Immature natural killer cell (primary cell): Measurements from ENCODE around the gene MAPK6. TPM values are rescaled to one million over a fixed set of nuclear protein-coding genes. Genes with fewer than 3 reads are reported as not detected.
"Not testable (repeated sequence)": the region's sequence is repeated elsewhere in the genome, so short reads cannot be mapped to it uniquely, and the experiment has no call there.

Experiments used
- DNase-seq, 3 donors: peaks; one replicate each; pipeline ENCODE4 v3.0.0; 2022; ENCODE audit warnings: mixed read lengths in 1 of 3
- H3K27ac Mint-ChIP-seq, 6 donors: one replicate each; pipeline ENCODE4 v1.8.0; 2020; ENCODE audit warnings: mixed read lengths in 6 of 6, mild to moderate bottlenecking in 5 of 6, inconsistent platforms in 4 of 6, moderate library complexity in 3 of 6
- H3K27me3 Mint-ChIP-seq, 3 donors: one replicate each; pipeline ENCODE4 v1.8.0; 2020 to 2021; ENCODE audit warnings: low read depth in 3 of 3, mild to moderate bottlenecking in 3 of 3, mixed read lengths in 3 of 3, moderate library complexity in 3 of 3, inconsistent platforms in 1 of 3
- H3K36me3 Mint-ChIP-seq, 3 donors: one replicate each; pipeline ENCODE4 v1.8.0; 2020; ENCODE audit warnings: mixed read lengths in 3 of 3, inconsistent platforms in 2 of 3, mild to moderate bottlenecking in 2 of 3
- H3K4me1 Mint-ChIP-seq, 2 donors: one replicate each; pipeline ENCODE4 v1.8.0; 2020; ENCODE audit warnings: inconsistent platforms in 2 of 2, mild to moderate bottlenecking in 2 of 2, mixed read lengths in 2 of 2, moderate library complexity in 1 of 2
- H3K4me3 Mint-ChIP-seq, 5 donors: one replicate each; pipeline ENCODE4 v1.8.0; 2020; ENCODE audit warnings: mild to moderate bottlenecking in 5 of 5, mixed read lengths in 5 of 5, inconsistent platforms in 3 of 5, moderate library complexity in 3 of 5
- H3K9me3 Mint-ChIP-seq, 6 donors: one replicate each; pipeline ENCODE4 v1.8.0; 2020; ENCODE audit warnings: mild to moderate bottlenecking in 6 of 6, mixed read lengths in 6 of 6, inconsistent platforms in 4 of 6, moderate library complexity in 3 of 6
- polyA plus RNA-seq, 3 donors: library from polyadenylated mRNA; unstranded; fragments of 300-500 nt; fragmentation: Illumina TruSeq; gene quantifications; one replicate each; pipeline ENCODE4 v1.2.3, GENCODE V29; 2021

Gene MAPK6
- polyA plus RNA-seq, 3 donors from 2014 or later, result 2.4 to 5.1 (median 4.9) TPM

DNA sequence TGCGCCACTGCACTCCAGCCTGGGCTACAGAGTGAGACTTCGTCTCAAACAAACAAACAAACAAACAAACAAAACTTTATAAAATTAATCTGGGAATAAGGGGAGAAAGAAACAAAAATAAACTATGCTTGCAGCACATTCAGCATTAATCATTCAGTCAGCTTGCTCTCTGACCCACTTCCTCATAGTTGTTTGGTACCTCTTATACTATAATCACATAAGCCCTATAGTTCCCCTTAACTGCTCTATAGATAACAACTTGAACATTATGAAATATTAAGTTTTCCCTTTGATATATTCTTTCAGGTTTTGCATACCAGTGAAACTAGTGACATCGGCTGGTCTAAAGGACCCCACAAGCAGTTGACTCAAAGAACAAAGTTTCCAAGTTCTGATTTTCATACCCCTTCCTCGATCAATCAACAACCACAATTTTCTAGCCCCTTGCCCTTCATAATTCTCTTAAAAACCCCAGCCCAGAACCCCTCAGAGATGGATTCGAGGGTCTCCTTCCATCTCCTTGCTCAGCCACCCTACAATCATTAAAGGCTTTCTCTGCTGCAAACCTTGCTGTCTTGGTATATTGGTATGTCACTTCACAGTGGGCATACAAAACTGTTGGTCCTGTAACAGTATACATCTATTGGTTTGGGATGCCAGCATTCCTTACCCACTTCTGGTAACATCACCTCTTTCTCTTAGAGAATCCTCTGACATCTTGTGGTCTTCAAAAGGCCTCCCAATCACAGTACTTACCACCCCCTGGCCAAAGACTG is 67.2 kb downstream of the MAPK6 start:
- Mint-ChIP-seq H3K36me3 (peaks cover 3 to 7% (median 6%) of the 10 kb centered on the region in 3 donors), H3K4me1 (peaks cover 19 to 21% of the 10 kb centered on the region in 2 donors), H3K27me3 (peaks cover 7 to 14% (median 13%) of the 10 kb centered on the region in 3 donors), H3K4me3 (no peak overlapping the region), H3K9me3 (peaks cover 5 to 15% (median 12%) of the 10 kb centered on the region in 6 donors), H3K27ac (no peak overlapping the region)
- no peak for DNase-seq

DNA sequence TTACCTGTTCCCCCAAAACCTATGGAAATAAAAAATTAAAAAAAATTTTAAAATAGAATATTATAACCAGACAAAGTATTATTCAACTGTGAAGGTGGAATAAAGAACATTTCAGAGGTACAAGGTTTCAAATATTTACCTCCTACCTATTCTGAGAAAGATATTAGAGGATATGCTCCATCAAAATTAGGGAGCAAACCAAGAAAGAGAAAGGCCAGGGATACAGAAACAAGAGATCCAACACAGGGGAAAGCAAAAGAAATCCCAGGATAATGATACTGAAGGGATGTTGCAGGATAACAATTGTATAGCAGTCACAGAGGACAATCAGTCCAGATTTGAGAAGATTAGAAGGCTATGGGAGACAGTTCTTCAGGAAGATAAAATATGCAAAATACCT is 71.2 kb downstream of the MAPK6 start:
- Mint-ChIP-seq H3K27me3 (peaks cover 5 to 14% (median 7%) of the 10 kb centered on the region in 3 donors), H3K36me3 (peaks cover 3 to 7% (median 6%) of the 10 kb centered on the region in 3 donors), H3K4me3 (no peak overlapping the region), H3K27ac (no peak overlapping the region), H3K9me3 (peaks cover 5 to 15% (median 12%) of the 10 kb centered on the region in 6 donors), H3K4me1 (no peaks in the 10 kb centered on the region)
- DNase-seq, result no peak

DNA sequence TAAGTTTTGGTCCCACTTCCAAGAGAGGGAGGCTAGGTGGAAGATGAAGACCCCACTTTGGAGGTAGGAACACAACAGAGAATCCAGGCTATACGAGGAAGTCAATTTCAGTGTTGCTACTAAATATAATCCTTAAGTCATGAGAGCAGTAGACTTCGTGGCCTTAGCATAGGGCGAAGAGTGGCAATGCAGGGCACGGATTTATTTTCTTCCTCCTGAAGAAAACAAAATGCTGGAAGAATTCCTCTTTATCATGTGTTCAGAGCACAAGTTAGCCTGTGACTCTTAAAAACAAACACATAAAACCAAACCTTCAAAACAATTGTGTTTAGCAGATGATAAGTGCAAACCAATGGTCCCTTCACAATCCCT is 74.1 kb downstream of the MAPK6 start:
- Mint-ChIP-seq H3K27me3 (peaks cover 5 to 17% (median 7%) of the 10 kb centered on the region in 3 donors), H3K36me3 (peaks cover 3 to 7% (median 6%) of the 10 kb centered on the region in 3 donors), H3K9me3 (peaks cover 5 to 15% (median 12%) of the 10 kb centered on the region in 6 donors), H3K4me3 (no peak overlapping the region), H3K4me1 (no peaks in the 10 kb centered on the region), H3K27ac (no peak overlapping the region)
- no peak for DNase-seq

DNA sequence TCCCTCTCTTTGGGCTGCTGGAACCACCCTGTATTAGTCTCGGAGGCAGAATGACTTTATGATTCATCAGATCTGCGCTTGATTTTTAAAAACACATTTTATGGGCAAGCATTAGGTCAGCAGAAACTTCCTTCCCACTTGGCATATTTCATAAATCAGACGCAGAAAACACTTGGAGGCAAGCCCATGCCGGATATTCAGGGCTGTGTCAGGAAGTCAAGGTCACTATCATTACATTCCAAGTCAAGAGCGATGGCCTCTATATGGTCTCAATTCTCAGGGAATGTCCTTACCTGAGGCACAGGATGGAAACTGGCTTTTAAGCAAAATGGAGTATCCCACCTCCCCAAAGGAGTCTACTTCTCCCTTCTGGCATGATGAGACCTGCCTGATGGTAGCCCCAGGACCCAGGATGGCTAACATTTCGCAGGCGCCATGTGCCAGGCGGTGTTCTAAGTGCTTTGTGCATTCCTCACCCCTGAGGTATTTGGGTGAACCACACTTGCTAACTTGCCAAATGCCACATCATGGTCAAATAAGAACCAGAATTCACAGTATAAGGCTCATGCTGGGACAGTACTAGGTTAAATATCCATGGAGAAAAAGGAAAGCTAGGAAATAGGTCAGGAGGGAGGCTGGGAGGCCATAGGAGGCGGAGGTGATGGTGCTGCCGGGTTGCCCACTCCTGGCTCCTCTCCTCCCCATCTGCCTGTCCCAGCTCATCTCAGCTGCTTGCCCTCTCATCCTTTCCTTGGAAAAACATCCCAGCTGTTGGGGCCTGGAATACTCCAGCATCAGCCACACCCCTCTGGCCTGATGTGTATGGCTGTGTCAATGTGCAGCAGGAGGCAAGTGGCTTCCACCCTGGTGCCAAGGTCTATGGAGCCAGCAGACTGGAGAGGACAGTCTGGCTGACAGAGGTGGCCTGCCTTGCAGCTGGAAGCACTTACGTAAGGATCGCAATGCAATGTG is 74.8 kb downstream of the MAPK6 start:
- Mint-ChIP-seq H3K4me3 (no peak overlapping the region), H3K9me3 (peaks cover 5 to 15% (median 12%) of the 10 kb centered on the region in 6 donors), H3K27ac (no peak overlapping the region), H3K27me3 (peaks cover 5 to 17% (median 7%) of the 10 kb centered on the region in 3 donors), H3K36me3 (peaks cover 3 to 7% (median 6%) of the 10 kb centered on the region in 3 donors), H3K4me1 (no peaks in the 10 kb centered on the region)
- DNase-seq, result no peak

DNA sequence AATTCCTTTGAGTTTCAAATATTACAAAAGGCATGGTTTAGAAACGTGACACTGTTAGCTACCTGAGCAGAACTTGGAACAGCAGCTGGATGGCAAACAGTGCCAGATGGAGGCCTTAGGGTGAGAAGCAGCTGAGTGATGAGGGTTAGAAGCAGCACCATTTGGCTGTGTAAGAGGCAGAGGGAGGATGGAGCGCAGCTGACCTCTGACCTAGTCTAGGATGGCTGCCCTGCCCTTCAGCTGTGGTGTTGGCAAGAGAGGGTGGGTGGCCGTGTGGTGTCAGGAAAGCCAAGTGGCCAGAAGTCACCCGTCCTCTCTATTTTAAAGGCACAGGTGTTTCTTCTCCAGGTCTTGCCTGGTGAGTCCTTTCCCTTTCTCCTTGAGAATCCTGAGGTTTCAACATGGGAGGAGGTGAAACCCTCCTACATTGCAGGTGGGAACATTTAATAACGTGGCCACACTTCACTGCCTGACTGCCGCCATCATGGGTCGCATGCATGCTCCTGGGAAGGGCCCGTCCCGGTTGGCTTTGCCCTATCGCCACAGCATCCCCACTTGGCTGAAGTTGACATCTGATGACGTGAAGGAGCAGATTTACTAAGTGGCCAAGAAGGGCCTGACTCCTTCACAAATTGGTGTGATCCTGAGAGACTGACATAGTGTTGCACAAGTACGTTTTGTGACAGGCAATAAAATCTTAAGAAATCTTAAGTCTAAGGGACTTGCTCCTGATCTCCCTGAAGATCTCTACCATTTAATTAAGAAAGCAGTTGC is 76.0 kb downstream of the MAPK6 start:
- Mint-ChIP-seq H3K36me3 (peaks cover 0 to 6% (median 3%) of the 10 kb centered on the region in 3 donors), H3K9me3 (peaks cover 0 to 8% (median 6%) of the 10 kb centered on the region in 6 donors), H3K27ac (no peak overlapping the region), H3K27me3 (peaks cover 0 to 13% (median 5%) of the 10 kb centered on the region in 3 donors), H3K4me1 (no peaks in the 10 kb centered on the region), H3K4me3 (no peak overlapping the region)
- DNase-seq, result no peak

DNA sequence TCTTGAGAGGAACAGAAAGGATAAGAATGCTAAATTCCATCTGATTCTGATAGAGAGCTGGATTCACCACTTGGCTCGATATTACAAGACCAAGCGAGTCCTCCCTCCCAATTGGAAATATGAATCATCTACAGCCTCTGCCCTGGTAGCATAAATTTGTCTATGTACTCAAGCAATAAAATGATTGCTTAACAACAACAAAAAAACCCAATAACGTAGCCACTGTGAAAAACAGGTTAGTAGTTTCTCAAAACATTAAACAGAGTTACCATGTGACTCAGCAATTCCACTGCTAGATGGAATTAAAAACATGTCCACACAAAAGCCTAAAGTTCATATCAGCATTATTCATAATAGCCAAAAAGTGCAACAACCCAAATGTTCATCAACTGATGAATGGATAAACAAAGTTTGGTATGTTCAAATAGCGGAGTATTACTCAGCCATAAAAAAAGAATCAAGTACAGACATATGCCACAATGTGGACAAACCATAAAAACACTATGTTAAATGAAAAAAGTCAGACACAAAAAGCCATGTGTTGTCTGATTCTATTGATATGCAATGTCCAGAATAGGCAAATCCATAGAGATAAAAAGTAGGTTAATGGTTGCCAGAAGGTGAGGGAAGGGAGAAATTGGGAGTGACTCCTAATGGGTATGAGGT is 76.7 kb downstream of the MAPK6 start:
- no peak for DNase-seq
- H3K27ac Mint-ChIP-seq, result no peak overlapping the region
- H3K4me3 Mint-ChIP-seq, result no peak overlapping the region
- no peaks in the 10 kb centered on the region for H3K36me3 Mint-ChIP-seq
- peaks cover 0 to 7% (median 3%) of the 10 kb centered on the region in 3 donors for H3K27me3 Mint-ChIP-seq
- no peaks in the 10 kb centered on the region for H3K4me1 Mint-ChIP-seq
- H3K9me3 Mint-ChIP-seq, result peaks cover 0 to under 1% (median under 1%) of the 10 kb centered on the region in 6 donors

DNA sequence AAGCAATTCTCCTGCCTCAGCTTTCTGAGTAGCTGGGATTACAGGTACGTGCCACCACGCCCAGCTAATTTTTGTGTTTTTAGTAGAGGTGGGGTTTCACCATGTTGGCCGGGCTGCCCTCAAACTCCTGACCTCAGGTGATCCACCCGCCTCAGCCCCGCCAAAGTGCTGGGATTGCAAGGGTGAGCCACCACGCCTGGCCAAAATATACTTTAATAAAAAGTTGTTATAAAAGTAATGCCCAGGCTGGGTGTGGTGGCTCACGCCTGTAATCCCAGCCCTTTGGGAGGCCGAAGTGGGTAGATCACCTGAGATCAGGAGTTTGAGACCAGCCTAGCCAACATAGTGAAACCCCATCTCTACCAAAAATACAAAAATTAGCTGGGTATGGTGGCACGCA is 77.5 kb downstream of the MAPK6 start:
- not testable (repeated sequence) for H3K27ac Mint-ChIP-seq, H3K36me3 Mint-ChIP-seq, H3K4me1 Mint-ChIP-seq, H3K27me3 Mint-ChIP-seq, DNase-seq, H3K9me3 Mint-ChIP-seq, H3K4me3 Mint-ChIP-seq

DNA sequence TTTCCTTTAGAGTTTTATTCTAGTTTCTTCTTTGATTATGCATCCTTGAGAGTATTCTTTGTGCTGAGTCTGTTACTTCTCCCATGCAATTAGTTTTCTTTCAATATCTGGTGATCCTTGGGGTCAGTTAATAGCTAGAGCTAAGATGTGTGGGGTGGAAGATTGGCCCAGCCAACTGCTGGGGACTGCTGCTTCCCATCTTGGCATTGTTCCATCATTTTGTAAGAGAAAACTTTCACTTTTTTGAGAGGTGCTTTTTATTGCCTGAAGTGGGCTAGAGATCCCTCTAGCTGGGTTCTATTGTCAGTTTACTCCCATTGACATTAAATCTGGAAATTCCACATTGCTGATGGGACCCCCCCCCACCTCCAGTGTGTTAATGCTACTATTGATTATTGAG is 78.2 kb downstream of the MAPK6 start:
- Mint-ChIP-seq H3K4me1 (no peaks in the 10 kb centered on the region), H3K9me3 (no peaks in the 10 kb centered on the region), H3K4me3 (no peak overlapping the region), H3K27me3 (peaks cover 0 to 7% (median 3%) of the 10 kb centered on the region in 3 donors), H3K36me3 (no peaks in the 10 kb centered on the region), H3K27ac (peak overlapping the region in 1 of 6 donors; percentile 35)
- DNase-seq, result no peak

DNA sequence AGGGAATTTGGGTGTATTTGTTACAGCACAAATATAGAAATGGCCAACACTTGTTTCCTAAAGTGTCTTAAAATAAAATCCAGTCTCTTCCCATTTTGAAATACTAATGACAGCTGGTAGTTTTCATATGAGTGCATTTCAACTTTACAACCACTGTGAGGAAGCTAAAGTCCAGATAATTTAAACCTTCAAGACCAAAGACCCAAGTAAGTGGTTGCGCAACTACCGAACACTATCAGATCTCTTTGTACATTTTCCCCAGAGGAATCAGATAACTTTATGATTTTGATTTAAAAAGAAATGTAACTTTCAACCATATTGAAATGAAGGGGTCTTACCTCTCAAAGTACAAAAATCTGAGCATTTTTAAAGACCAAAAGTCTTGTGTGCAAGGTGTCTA is 79.3 kb downstream of the MAPK6 start:
- DNase-seq, result no peak
- Mint-ChIP-seq H3K4me1 (no peaks in the 10 kb centered on the region), H3K27ac (no peak overlapping the region), H3K9me3 (no peaks in the 10 kb centered on the region), H3K36me3 (peaks cover 0 to 3% (median 0%) of the 10 kb centered on the region in 3 donors), H3K27me3 (peaks cover 0 to 7% (median 3%) of the 10 kb centered on the region in 3 donors), H3K4me3 (no peak overlapping the region)

DNA sequence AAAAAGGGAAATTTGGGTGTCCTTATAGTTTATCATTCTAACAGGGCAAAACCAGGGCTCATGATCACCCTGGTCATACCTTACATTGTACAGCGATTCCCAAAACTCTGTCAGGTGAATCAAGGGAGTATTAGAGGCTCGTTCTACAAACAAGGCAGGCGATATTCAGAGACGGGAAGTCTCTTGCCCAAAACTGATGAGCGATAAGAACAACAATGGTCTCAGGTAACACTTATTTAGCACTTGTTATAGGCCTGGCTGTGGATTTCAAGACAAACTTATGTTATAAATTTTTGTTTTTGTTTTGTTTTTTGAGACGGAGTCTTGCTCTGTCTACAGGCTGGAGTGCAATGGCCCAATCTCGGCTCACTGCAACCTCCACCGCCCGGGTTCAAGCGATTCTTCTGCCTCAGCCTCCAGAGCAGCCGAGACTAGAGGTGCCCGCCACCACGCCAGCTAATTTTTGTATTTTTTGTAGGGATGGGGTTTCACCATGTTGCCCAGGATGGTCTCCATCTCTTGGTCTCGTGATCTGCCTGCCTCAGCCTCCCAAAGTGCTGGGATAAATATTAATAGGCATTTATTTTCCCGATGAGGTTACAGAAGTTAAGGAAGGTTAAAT is 80.7 kb downstream of the MAPK6 start:
- no peak for DNase-seq
- H3K27ac Mint-ChIP-seq, result no peak overlapping the region
- H3K9me3 Mint-ChIP-seq, result no peaks in the 10 kb centered on the region
- H3K36me3 Mint-ChIP-seq, result peaks cover 0 to 5% (median 0%) of the 10 kb centered on the region in 3 donors
- peaks cover 0 to 5% (median 0%) of the 10 kb centered on the region in 3 donors for H3K27me3 Mint-ChIP-seq
- no peak overlapping the region for H3K4me3 Mint-ChIP-seq
- H3K4me1 Mint-ChIP-seq, result peaks cover 3 to 5% of the 10 kb centered on the region in 2 donors

DNA sequence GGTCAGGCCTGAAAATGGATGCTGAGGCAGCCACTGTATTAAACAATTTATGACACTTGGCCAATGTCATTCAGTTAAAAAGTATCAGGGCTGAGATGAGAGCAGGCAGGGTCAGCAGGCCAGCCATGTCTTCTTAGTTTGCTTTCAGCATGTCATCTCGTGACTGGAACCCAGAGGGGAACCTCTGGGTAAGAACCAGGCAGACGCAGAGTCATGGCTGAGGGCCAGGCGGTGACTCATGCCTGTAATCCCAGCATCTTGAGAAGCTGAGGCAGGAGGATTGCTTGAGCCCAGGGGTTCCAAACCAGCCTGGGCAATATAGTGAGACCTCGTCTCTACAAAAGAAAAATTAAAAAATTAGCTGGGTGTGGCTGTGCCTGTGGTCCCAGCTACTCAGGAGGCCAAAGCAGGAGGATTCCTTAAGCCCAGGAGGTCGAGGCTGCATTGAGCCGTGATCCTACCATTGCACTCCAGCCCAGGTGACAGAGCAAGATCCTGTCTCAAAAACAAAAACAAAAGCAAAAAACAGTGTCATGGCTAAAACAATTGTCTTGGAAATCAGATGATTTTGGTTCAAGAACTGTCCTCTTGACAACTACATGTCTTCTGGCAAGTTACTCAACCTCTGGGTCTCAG is 81.9 kb downstream of the MAPK6 start:
- Mint-ChIP-seq H3K9me3 (no peaks in the 10 kb centered on the region), H3K27me3 (no peaks in the 10 kb centered on the region), H3K36me3 (peaks cover 0 to 5% (median 0%) of the 10 kb centered on the region in 3 donors), H3K27ac (no peak overlapping the region), H3K4me3 (no peak overlapping the region), H3K4me1 (peaks cover 3 to 5% of the 10 kb centered on the region in 2 donors)
- no peak for DNase-seq
